Measurements from ENCODE around the gene SH3RF3. TPM values are rescaled to one million over a fixed set of nuclear protein-coding genes. Genes with fewer than 3 reads are reported as not detected.

The SH3RF3 gene
- total and polyA plus RNA-seq, 2 of the 13 experiments (the other 11 are each of a cell fraction or from before 2014, with no cell fraction given) = 0.04 TPM; not detected in 1

DNA sequence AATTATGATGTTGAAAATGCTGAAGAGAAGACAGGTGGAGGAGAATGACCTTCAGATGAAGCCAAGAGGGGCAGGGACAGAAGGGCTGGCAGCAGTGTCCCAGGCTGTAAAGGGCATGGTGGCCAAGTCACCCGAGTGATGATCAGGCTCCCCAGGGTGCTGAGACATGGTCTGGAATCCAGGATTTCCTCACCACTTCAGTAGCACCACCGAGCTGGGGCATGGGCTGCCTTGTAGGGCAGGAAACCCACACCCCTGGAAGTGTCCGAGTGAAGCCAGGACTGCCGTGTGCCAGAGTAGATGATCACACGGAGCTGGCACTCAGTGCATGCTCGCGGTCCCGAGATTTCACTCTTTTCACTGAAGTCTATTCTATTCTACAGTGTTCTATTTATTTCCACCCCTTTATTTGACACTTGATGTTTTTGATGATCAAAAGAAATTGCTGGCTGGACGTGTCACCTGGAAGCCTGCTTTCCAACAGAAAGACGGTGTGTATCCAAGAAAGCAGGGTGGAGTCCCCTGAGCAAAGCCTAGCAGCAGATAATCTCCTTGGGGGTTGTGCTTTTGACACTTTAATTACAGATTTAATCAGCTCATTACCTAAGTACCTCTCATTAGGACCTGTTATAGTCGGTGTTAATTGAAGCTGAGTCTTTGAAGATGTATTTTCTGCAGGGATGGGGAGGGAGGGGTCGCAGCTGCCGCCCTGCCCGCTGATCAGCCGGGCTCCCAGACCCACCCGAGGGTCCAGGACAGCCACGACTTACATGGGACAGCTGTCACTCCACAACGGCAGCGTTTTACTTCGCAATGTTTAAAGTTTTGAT lies 392.4 kb downstream of the SH3RF3 start:
- H2AFZ ChIP-seq (ENCODE audit: low read length) = no peak overlapping the region
- BruUV-seq (replicated peaks) = no TSS peak
- H3K4me2 ChIP-seq (ENCODE audit: low read depth, low read length) = peak overlapping the region; percentile 25; the same call in 1 of the 2 replicates
- peaks cover 52% of the 10 kb centered on the region for H3K4me1 ChIP-seq (ENCODE audit: insufficient read depth, low read length)
- intact Hi-C loops (cut with micrococcal nuclease; ENCODE audit: unreplicated experiment) (no loop called here), in situ Hi-C loops (cut with HindIII; ENCODE audit: extremely low pct_ligation_motif_present, low pct_unique_long_range_greater_than_20kb) (no loop called here)
- H3K27ac ChIP-seq (ENCODE audit: extremely low read length, insufficient read depth, low read length) = no peak overlapping the region
- H3K9me3 ChIP-seq (ENCODE audit: low read length) = no peaks in the 10 kb centered on the region
- TF ChIP-seq, protein P1, sequence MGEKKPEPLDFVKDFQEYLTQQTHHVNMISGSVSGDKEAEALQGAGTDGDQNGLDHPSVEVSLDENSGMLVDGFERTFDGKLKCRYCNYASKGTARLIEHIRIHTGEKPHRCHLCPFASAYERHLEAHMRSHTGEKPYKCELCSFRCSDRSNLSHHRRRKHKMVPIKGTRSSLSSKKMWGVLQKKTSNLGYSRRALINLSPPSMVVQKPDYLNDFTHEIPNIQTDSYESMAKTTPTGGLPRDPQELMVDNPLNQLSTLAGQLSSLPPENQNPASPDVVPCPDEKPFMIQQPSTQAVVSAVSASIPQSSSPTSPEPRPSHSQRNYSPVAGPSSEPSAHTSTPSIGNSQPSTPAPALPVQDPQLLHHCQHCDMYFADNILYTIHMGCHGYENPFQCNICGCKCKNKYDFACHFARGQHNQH (CRISPR knock-in tag; IDR thresholded peaks at IDR 0.05) = no peak
- TF ChIP-seq, protein P2, sequence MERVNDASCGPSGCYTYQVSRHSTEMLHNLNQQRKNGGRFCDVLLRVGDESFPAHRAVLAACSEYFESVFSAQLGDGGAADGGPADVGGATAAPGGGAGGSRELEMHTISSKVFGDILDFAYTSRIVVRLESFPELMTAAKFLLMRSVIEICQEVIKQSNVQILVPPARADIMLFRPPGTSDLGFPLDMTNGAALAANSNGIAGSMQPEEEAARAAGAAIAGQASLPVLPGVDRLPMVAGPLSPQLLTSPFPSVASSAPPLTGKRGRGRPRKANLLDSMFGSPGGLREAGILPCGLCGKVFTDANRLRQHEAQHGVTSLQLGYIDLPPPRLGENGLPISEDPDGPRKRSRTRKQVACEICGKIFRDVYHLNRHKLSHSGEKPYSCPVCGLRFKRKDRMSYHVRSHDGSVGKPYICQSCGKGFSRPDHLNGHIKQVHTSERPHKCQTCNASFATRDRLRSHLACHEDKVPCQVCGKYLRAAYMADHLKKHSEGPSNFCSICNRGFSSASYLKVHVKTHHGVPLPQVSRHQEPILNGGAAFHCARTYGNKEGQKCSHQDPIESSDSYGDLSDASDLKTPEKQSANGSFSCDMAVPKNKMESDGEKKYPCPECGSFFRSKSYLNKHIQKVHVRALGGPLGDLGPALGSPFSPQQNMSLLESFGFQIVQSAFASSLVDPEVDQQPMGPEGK (CRISPR knock-in tag; IDR thresholded peaks at IDR 0.05) = 0 out of 2 replicates have a peak, but pooled peaks have one; percentile 7
- 26% methylated on average over 20 of the region's 20 CpGs for WGBS (ENCODE audit: low lambda C conversion rate)
- H3K9ac ChIP-seq (ENCODE audit: insufficient read depth, low read depth, low read length) = no peak overlapping the region
- DNase-seq (ENCODE audit: low spot score) = no peak
- H4K20me1 ChIP-seq (ENCODE audit: insufficient read depth, low read length) = no peaks in the 10 kb centered on the region
- H3K4me3 ChIP-seq (replicated peaks in 1 of 3; ENCODE audit: insufficient read depth in 1 of 3, low read depth in 2 of 3, low read length in 3 of 3) = no peak overlapping the region
- no peak for ATAC-seq
- no peaks in the 10 kb centered on the region for H3K36me3 ChIP-seq (replicated peaks in 1 of 2; ENCODE audit: control insufficient read depth in 1 of 2, insufficient read depth in 2 of 2, low read length in 2 of 2)
- no peak for FAIRE-seq
- H3K27me3 ChIP-seq (ENCODE audit: control insufficient read depth in 1 of 2, insufficient read depth in 2 of 2, low read length in 2 of 2) = peaks cover 3 to 4% of the 10 kb centered on the region in 2 experiments; a peak in 2 of 5 replicates
- ChIA-PET CTCF (ENCODE audit: low intra/inter-chr PET ratio, low total read pairs) (no interaction called here), POLR2A (no interaction called here)
- no peaks in the 10 kb centered on the region for H3K79me2 ChIP-seq (ENCODE audit: insufficient read depth, low read length)

DNA sequence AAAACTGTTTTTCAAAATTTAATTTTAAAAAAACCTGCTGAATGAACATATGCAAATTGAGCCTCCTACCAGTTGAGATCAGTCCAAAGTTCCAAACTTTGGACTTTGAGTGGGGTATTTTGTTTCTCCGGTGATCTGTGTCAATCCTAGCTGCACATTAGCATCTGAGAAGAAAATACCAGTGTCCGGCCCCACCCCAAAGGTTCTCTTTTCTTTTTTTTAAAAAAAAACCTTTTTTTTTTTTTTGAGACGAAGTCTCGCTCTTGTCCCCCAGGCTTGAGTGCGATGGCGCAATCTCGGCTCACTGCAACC lies 393.0 kb downstream of the SH3RF3 start:
- Histone ChIP-seq H3K4me2 (ENCODE audit: low read depth, low read length) (peak overlapping the region; percentile 25; the same call in 1 of the 2 replicates), H3K9ac (ENCODE audit: insufficient read depth, low read depth, low read length) (no peak overlapping the region), H3K79me2 (ENCODE audit: insufficient read depth, low read length) (no peaks in the 10 kb centered on the region), H3K36me3 (replicated peaks in 1 of 2; ENCODE audit: control insufficient read depth in 1 of 2, insufficient read depth in 2 of 2, low read length in 2 of 2) (no peaks in the 10 kb centered on the region), H3K9me3 (ENCODE audit: low read length) (no peaks in the 10 kb centered on the region), H3K4me1 (ENCODE audit: insufficient read depth, low read length) (peaks cover 47% of the 10 kb centered on the region), H2AFZ (ENCODE audit: low read length) (no peak overlapping the region), H3K27ac (ENCODE audit: extremely low read length, insufficient read depth, low read length) (no peak overlapping the region), H4K20me1 (ENCODE audit: insufficient read depth, low read length) (no peaks in the 10 kb centered on the region), H3K27me3 (ENCODE audit: control insufficient read depth in 1 of 2, insufficient read depth in 2 of 2, low read length in 2 of 2) (peaks cover 4% of the 10 kb centered on the region in 2 experiments; a peak in 3 of 5 replicates), H3K4me3 (replicated peaks in 1 of 3; ENCODE audit: insufficient read depth in 1 of 3, low read depth in 2 of 3, low read length in 3 of 3) (no peak overlapping the region)
- no TSS peak for BruUV-seq (replicated peaks)
- DNase-seq (ENCODE audit: low spot score) (no peak), FAIRE-seq (no peak), ATAC-seq (no peak)
- ChIA-PET CTCF (ENCODE audit: low intra/inter-chr PET ratio, low total read pairs) (no interaction called here), POLR2A (no interaction called here)
- WGBS (ENCODE audit: low lambda C conversion rate) = 5% methylated on average over 7 of the region's 7 CpGs
- in situ Hi-C loops (cut with HindIII; ENCODE audit: extremely low pct_ligation_motif_present, low pct_unique_long_range_greater_than_20kb) (no loop called here), intact Hi-C loops (cut with micrococcal nuclease; ENCODE audit: unreplicated experiment) (no loop called here)
- TF ChIP-seq HNF4G (IDR thresholded peaks at IDR 0.05; ENCODE audit: borderline replicate concordance, low read depth, low read length) (peak; percentile 55; the same call in 1 of the 2 replicates), HNF4G (CRISPR knock-in tag; IDR thresholded peaks at IDR 0.05; ENCODE audit: borderline replicate concordance, low read depth) (no peak), ATF1 (CRISPR knock-in tag; IDR thresholded peaks at IDR 0.05) (no peak), PITX1 (CRISPR knock-in tag; IDR thresholded peaks at IDR 0.05) (no peak), HNF4A (CRISPR knock-in tag; IDR thresholded peaks at IDR 0.05) (peak; percentile 56), WIZ (CRISPR knock-in tag; IDR thresholded peaks at IDR 0.05) (no peak), U2AF2 (IDR thresholded peaks at IDR 0.05; ENCODE audit: low read depth, low read length) (no peak), NCOR1 (IDR thresholded peaks at IDR 0.05; ENCODE audit: borderline replicate concordance, low read length) (peak; percentile 65; the same call in 1 of the 2 replicates)
- TF ChIP-seq, protein P2 (CRISPR knock-in tag; IDR thresholded peaks at IDR 0.05) = 0 out of 2 replicates have a peak, but pooled peaks have one; percentile 4
